GM23338 (cell line): Measurements from ENCODE around the gene IGF1. TPM values are rescaled to one million over a fixed set of nuclear protein-coding genes. Genes with fewer than 3 reads are reported as not detected.

Experiments used
- ATAC-seq: fragments of 200-7000 bp; cut with Tn5 transposase; 3 replicates; pipeline ENCODE4 v1.9.1; 2020
- DNase-seq: peaks from one replicate; pipeline ENCODE4 v3.0.0-alpha.2; 2015; ENCODE audit warnings: low spot score
- H2AFZ ChIP-seq: fragments of 200-600 bp; sonication (generic); 2 replicates; pipeline ENCODE4 v1.8.0; 2016; ENCODE audit warnings: antibody characterized with exemption, mild to moderate bottlenecking, moderate library complexity
- H3F3A ChIP-seq: fragments of 200-600 bp; sonication (generic); replicated peaks from 2 replicates; pipeline ENCODE4 v1.8.0; 2017; ENCODE audit warnings: antibody characterized with exemption, mixed run types, low read depth
- H3K27ac ChIP-seq: fragments of 200-600 bp; sonication (generic); 2 replicates; pipeline ENCODE4 v1.6.1; 2016; ENCODE audit warnings: low read depth
- H3K27me3 ChIP-seq: fragments of 200-600 bp; sonication (generic); 2 replicates; pipeline ENCODE4 v1.8.0; 2016; ENCODE audit warnings: mild to moderate bottlenecking, mixed run types, moderate library complexity; ENCODE audit not compliant: insufficient read depth
- H3K36me3 ChIP-seq: fragments of 200-600 bp; sonication (generic); 2 replicates; pipeline ENCODE4 v1.8.0; 2016; ENCODE audit warnings: mild to moderate bottlenecking; ENCODE audit not compliant: insufficient read depth
- H3K4me1 ChIP-seq: fragments of 200-600 bp; sonication (generic); 2 replicates; pipeline ENCODE4 v1.8.0; 2016; ENCODE audit warnings: mild to moderate bottlenecking, moderate library complexity; ENCODE audit not compliant: insufficient read depth
- H3K4me2 ChIP-seq: fragments of 200-600 bp; sonication (generic); 2 replicates; pipeline ENCODE4 v1.7.1; 2017; ENCODE audit warnings: mixed run types
- H3K4me3 ChIP-seq: fragments of 200-600 bp; sonication (generic); 2 replicates; pipeline ENCODE4 v1.6.1; 2016; ENCODE audit warnings: mixed run types
- H3K79me2 ChIP-seq: fragments of 200-600 bp; sonication (generic); replicated peaks from 2 replicates; pipeline ENCODE4 v1.8.0; 2017; ENCODE audit warnings: mild to moderate bottlenecking; ENCODE audit not compliant: insufficient read depth
- H3K9me2 ChIP-seq: fragments of 200-600 bp; sonication (generic); 2 replicates; pipeline ENCODE4 v1.8.0; 2017; ENCODE audit not compliant: insufficient read depth
- H4K20me1 ChIP-seq: fragments of 200-600 bp; sonication (generic); replicated peaks from 2 replicates; pipeline ENCODE4 v1.8.0; 2017; ENCODE audit warnings: mild to moderate bottlenecking; ENCODE audit not compliant: insufficient read depth
- H3K27ac Mint-ChIP-seq: 2 replicates; pipeline ENCODE4 v1.8.0; 2020; ENCODE audit warnings: inconsistent platforms, mild to moderate bottlenecking, moderate library complexity, mixed read lengths
- H3K27me3 Mint-ChIP-seq: 3 replicates; pipeline ENCODE4 v1.8.0; 2022; ENCODE audit warnings: low read depth, mild to moderate bottlenecking, moderate library complexity, mixed read lengths, inconsistent platforms; ENCODE audit not compliant: insufficient read depth, poor library complexity
- H3K36me3 Mint-ChIP-seq: 3 replicates; pipeline ENCODE4 v1.8.0; 2021; ENCODE audit warnings: low read depth, mild to moderate bottlenecking, inconsistent platforms, moderate library complexity, mixed read lengths
- H3K4me1 Mint-ChIP-seq: 3 replicates; pipeline ENCODE4 v1.8.0; 2020; ENCODE audit warnings: mild to moderate bottlenecking, inconsistent platforms, mixed read lengths
- H3K4me3 Mint-ChIP-seq: 3 replicates; pipeline ENCODE4 v1.8.0; 2021; ENCODE audit warnings: moderate library complexity, mild to moderate bottlenecking, inconsistent platforms, mixed read lengths
- H3K9me3 Mint-ChIP-seq: 3 replicates; pipeline ENCODE4 v1.8.0; 2020; ENCODE audit warnings: moderate library complexity, mild to moderate bottlenecking, inconsistent platforms, mixed read lengths
- CREB1 ChIP-seq: fragments of 250-450 bp; sonication (Bioruptor Pico); IDR thresholded peaks from 2 replicates; pipeline ENCODE4 v1.5.0; 2020; ENCODE audit warnings: low read depth, mild to moderate bottlenecking, moderate library complexity
- EZH2 ChIP-seq: fragments of 200-600 bp; sonication (generic); IDR thresholded peaks from one replicate; pipeline ENCODE4 v1.8.0; 2017; ENCODE audit warnings: antibody characterized with exemption, mild to moderate bottlenecking, low read depth; ENCODE audit not compliant: unreplicated experiment
- EZH2phosphoT487 ChIP-seq: fragments of 200-600 bp; sonication (generic); IDR thresholded peaks from one replicate; pipeline ENCODE4 v1.8.1; 2018; ENCODE audit warnings: antibody characterized with exemption; ENCODE audit not compliant: unreplicated experiment
- JUNB ChIP-seq: IDR thresholded peaks from one replicate; pipeline ENCODE4 v1.6.1; 2016; ENCODE audit warnings: antibody characterized with exemption; ENCODE audit not compliant: unreplicated experiment
- NANOG ChIP-seq: IDR thresholded peaks from 2 replicates; pipeline ENCODE4 v1.6.1; 2016; ENCODE audit warnings: antibody characterized with exemption, borderline replicate concordance
- POLR2AphosphoS5 ChIP-seq: IDR thresholded peaks from 2 replicates; pipeline ENCODE4 v1.6.1; 2016; ENCODE audit warnings: antibody characterized with exemption, low read depth
- REST ChIP-seq: IDR thresholded peaks from one replicate; pipeline ENCODE4 v1.6.1; 2018; ENCODE audit warnings: antibody characterized with exemption; ENCODE audit not compliant: unreplicated experiment
- STAT1 ChIP-seq: IDR thresholded peaks from one replicate; pipeline ENCODE4 v1.6.1; 2016; ENCODE audit warnings: antibody characterized with exemption; ENCODE audit not compliant: unreplicated experiment
- ZNF114 ChIP-seq: fragments of 250-450 bp; sonication (Bioruptor Pico); IDR thresholded peaks from 2 replicates; pipeline ENCODE4 v1.5.0; 2020; ENCODE audit warnings: mild to moderate bottlenecking, moderate library complexity
- ZNF331 ChIP-seq: fragments of 250-450 bp; sonication (Bioruptor Pico); IDR thresholded peaks from 2 replicates; pipeline ENCODE4 v1.5.0; 2020; ENCODE audit warnings: low read depth, mild to moderate bottlenecking, moderate library complexity
- ZNF462 ChIP-seq: fragments of 250-450 bp; sonication (Bioruptor Pico); IDR thresholded peaks from 2 replicates; pipeline ENCODE4 v1.5.0; 2020; ENCODE audit warnings: mild to moderate bottlenecking, moderate library complexity
- polyA plus RNA-seq: library from polyadenylated mRNA; unstranded; fragments of >200 nt; fragmentation: Nextera tagmentation; extraction: Ambion mirVana; gene quantifications from 2 replicates; pipeline ENCODE4 v1.2.1, GENCODE V29; 2016
- total RNA-seq: library from RNA; depleted of rRNA; stranded (reverse); fragments of >200 nt; shearing (Covaris generic); gene quantifications from 2 replicates; pipeline ENCODE4 v1.2.3, GENCODE V29; 2014
- TF ChIP-seq, protein P1 (sequence below): IDR thresholded peaks from 2 replicates; pipeline ENCODE4 v1.6.1; 2016; ENCODE audit warnings: antibody characterized with exemption
- TF ChIP-seq, protein P2 (sequence below), 2 experiments: fragments of 200-600 bp in 1 of 2; sonication (generic) in 1 of 2; conservative IDR thresholded peaks; 2 replicates each; pipeline versions ENCODE4 v1.5.1 to v1.6.1; 2016 to 2017; ENCODE audit warnings: antibody characterized with exemption in 2 of 2, low read depth in 2 of 2, mild to moderate bottlenecking in 2 of 2, moderate library complexity in 1 of 2

The IGF1 gene
- total and polyA plus RNA-seq, 2 experiments from 2014 or later = 0.29 TPM; not detected in 1

DNA sequence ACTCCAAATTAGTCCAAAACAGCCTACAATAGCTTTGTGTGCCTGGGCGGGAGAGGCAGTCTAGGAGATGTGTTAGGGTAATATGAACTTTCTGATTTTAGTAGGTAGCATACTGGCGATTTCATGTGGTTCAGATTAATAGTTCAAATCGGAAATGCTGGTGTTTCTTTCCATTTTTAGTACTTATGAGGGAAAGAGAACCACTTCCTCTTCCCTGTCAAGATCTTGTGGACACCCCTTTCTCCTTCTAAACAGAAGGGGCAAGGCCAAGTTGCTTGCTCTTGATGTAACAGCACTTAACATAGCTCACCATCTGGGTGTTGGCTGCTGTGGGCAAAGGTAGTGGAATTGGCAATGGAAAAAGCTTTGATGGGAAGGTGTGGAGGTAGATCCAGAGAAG, 32.2 kb upstream of the IGF1 start:
- Histone ChIP-seq H2AFZ (no peak overlapping the region), H3K4me1 (no peaks in the 10 kb centered on the region), H3K79me2 (no peaks in the 10 kb centered on the region), H3F3A (no peaks in the 10 kb centered on the region), H3K4me3 (no peak overlapping the region), H4K20me1 (no peaks in the 10 kb centered on the region), H3K27ac (no peak overlapping the region), H3K36me3 (no peaks in the 10 kb centered on the region), H3K4me2 (no peak overlapping the region), H3K9me2 (peaks cover 6% of the 10 kb centered on the region; the same call in 1 of the 2 replicates), H3K27me3 (no peaks in the 10 kb centered on the region)
- Mint-ChIP-seq H3K36me3 (no peaks in the 10 kb centered on the region), H3K4me1 (peaks cover 12% of the 10 kb centered on the region), H3K4me3 (no peak overlapping the region), H3K9me3 (no peaks in the 10 kb centered on the region), H3K27ac (no peak overlapping the region), H3K27me3 (peaks cover 2% of the 10 kb centered on the region)
- DNase-seq (no peak), ATAC-seq (no peak)
- TF ChIP-seq STAT1 (no peak), CREB1 (CRISPR knock-in tag) (no peak), EZH2 (no peak), POLR2AphosphoS5 (no peak), ZNF114 (CRISPR knock-in tag) (no peak), REST (no peak), ZNF331 (CRISPR knock-in tag) (no peak), EZH2phosphoT487 (no peak), JUNB (no peak), ZNF462 (CRISPR knock-in tag) (no peak), NANOG (no peak)
- TF ChIP-seq, protein P1, sequence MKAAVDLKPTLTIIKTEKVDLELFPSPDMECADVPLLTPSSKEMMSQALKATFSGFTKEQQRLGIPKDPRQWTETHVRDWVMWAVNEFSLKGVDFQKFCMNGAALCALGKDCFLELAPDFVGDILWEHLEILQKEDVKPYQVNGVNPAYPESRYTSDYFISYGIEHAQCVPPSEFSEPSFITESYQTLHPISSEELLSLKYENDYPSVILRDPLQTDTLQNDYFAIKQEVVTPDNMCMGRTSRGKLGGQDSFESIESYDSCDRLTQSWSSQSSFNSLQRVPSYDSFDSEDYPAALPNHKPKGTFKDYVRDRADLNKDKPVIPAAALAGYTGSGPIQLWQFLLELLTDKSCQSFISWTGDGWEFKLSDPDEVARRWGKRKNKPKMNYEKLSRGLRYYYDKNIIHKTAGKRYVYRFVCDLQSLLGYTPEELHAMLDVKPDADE = no peak
- TF ChIP-seq, protein P2, sequence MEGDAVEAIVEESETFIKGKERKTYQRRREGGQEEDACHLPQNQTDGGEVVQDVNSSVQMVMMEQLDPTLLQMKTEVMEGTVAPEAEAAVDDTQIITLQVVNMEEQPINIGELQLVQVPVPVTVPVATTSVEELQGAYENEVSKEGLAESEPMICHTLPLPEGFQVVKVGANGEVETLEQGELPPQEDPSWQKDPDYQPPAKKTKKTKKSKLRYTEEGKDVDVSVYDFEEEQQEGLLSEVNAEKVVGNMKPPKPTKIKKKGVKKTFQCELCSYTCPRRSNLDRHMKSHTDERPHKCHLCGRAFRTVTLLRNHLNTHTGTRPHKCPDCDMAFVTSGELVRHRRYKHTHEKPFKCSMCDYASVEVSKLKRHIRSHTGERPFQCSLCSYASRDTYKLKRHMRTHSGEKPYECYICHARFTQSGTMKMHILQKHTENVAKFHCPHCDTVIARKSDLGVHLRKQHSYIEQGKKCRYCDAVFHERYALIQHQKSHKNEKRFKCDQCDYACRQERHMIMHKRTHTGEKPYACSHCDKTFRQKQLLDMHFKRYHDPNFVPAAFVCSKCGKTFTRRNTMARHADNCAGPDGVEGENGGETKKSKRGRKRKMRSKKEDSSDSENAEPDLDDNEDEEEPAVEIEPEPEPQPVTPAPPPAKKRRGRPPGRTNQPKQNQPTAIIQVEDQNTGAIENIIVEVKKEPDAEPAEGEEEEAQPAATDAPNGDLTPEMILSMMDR (conservative IDR thresholded peaks at IDR 0.05; ENCODE audit: low read depth in 2 of 2) = no peak
